H1 (cell line): ENCODE measurements around the gene CORO2B. TPM values are rescaled to one million over a fixed set of nuclear protein-coding genes. Genes with fewer than 3 reads are reported as not detected.

Experiments used
- polyA plus RNA-seq, 7 experiments: library from polyadenylated mRNA; depleted of rRNA in 3 of 7; stranded (reverse) in 5 of 7; unstranded in 2 of 7; fragments of >200 nt in 5 of 7; fragments of 200-250 nt in 2 of 7; gene quantifications; 1 replicate in 5 of 7; 2 replicates in 1 of 7; 4 replicates in 1 of 7; pipeline versions ENCODE4 v1.2.1 to v1.2.3, GENCODE V29; 2011 to 2013; ENCODE audit warnings: missing spikeins in 2 of 7, mixed read lengths in 2 of 7
- total RNA-seq: library from RNA; stranded (reverse); fragmentation: NEBNext Ultra II Directional; extraction: Animal tissue kit (Norgen Biotek cat#: 25700); gene quantifications from 2 replicates; pipeline ENCODE4 v1.2.1, GENCODE V29; 2021
- TF ChIP-seq, protein P1 (sequence below): IDR thresholded peaks from 2 replicates; pipeline ENCODE4 v1.6.1; 2011; ENCODE audit warnings: low read length, improper control_type of control experiment

The CORO2B gene
- total and polyA plus RNA-seq, 2 of the 8 experiments (the other 6 are each of a cell fraction or from before 2014, with no cell fraction given): 3.4 to 6.7 TPM

DNA sequence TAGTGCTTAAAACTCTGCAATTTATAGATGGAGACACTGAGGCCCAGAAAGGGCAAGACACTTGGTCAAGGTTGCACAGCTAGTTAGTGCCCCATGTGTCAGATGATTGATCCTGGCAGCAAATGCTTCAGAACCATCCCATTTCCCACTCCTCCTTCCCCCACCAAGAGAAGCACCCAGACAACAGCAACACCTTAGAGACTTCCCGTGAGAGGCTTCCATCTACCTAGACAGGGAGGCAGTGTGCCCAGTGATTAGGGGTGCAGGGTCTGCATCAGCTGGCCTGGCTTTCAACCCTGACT lies 77.6 kb downstream of the CORO2B start (continued):
- TF ChIP-seq, protein P1, sequence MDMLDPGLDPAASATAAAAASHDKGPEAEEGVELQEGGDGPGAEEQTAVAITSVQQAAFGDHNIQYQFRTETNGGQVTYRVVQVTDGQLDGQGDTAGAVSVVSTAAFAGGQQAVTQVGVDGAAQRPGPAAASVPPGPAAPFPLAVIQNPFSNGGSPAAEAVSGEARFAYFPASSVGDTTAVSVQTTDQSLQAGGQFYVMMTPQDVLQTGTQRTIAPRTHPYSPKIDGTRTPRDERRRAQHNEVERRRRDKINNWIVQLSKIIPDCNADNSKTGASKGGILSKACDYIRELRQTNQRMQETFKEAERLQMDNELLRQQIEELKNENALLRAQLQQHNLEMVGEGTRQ: no peak
